ENCODE measurements around the gene ACVR2A. TPM values are rescaled to one million over a fixed set of nuclear protein-coding genes. Genes with fewer than 3 reads are reported as not detected.

The ACVR2A gene
- 100 to 1,000 TPM in 1 of 12 donors, 10 to 100 TPM in 11; 18.8 to 145 (median 26.7) TPM for polyA plus RNA-seq (ENCODE audit: insufficient read length in 12 of 12)
- long read RNA-seq, donor 1, full-length matches to known transcripts, result 10 of 10 reads
- long read RNA-seq, donor 1, partial matches to known transcripts, result 0 of 10 reads
- long read RNA-seq, donor 1, other reads (novel, unspliced or antisense), result 0 of 10 reads
- long read RNA-seq, donor 2, full-length matches to known transcripts, result 13 of 13 reads
- long read RNA-seq, donor 2, partial matches to known transcripts, result 0 of 13 reads
- long read RNA-seq, donor 2, other reads (novel, unspliced or antisense), result 0 of 13 reads
- long read RNA-seq, donor 3, full-length matches to known transcripts, result 7 of 21 reads
- long read RNA-seq, donor 3, partial matches to known transcripts, result 14 of 21 reads
- long read RNA-seq, donor 3, other reads (novel, unspliced or antisense), result 0 of 21 reads
- long read RNA-seq, donor 4, full-length matches to known transcripts, result 1 of 1 reads
- long read RNA-seq, donor 4, partial matches to known transcripts, result 0 of 1 reads
- long read RNA-seq, donor 4, other reads (novel, unspliced or antisense), result 0 of 1 reads
- long read RNA-seq, donor 5, full-length matches to known transcripts, result 23 of 23 reads
- long read RNA-seq, donor 5, partial matches to known transcripts, result 0 of 23 reads
- long read RNA-seq, donor 5, other reads (novel, unspliced or antisense), result 0 of 23 reads
- long read RNA-seq, donor 6, full-length matches to known transcripts, result 6 of 6 reads
- long read RNA-seq, donor 6, partial matches to known transcripts, result 0 of 6 reads
- long read RNA-seq, donor 6, other reads (novel, unspliced or antisense), result 0 of 6 reads
- long read RNA-seq, donor 7, full-length matches to known transcripts, result 5 of 5 reads
- long read RNA-seq, donor 7, partial matches to known transcripts, result 0 of 5 reads
- long read RNA-seq, donor 7, other reads (novel, unspliced or antisense), result 0 of 5 reads
- long read RNA-seq, donor 8, full-length matches to known transcripts, result 17 of 17 reads
- long read RNA-seq, donor 8, partial matches to known transcripts, result 0 of 17 reads
- long read RNA-seq, donor 8, other reads (novel, unspliced or antisense), result 0 of 17 reads
- long read RNA-seq, donor 9, full-length matches to known transcripts, result 13 of 13 reads
- long read RNA-seq, donor 9, partial matches to known transcripts, result 0 of 13 reads
- long read RNA-seq, donor 9, other reads (novel, unspliced or antisense), result 0 of 13 reads
- long read RNA-seq, donor 10, full-length matches to known transcripts, result 12 of 12 reads
- long read RNA-seq, donor 10, partial matches to known transcripts, result 0 of 12 reads
- long read RNA-seq, donor 10, other reads (novel, unspliced or antisense), result 0 of 12 reads
- long read RNA-seq, donor 11, full-length matches to known transcripts, result 8 of 8 reads
- long read RNA-seq, donor 11, partial matches to known transcripts, result 0 of 8 reads
- long read RNA-seq, donor 11, other reads (novel, unspliced or antisense), result 0 of 8 reads

GRCh38 chr2:147844697-147845410 lies at the start of gene ACVR2A:
ACVR2A (plus strand) TSS chr2:147845029; CDS start chr2:147845153, 124 bp downstream.
- peak; percentile 57 for DNase-seq

- DNase-seq, result no peak
Measured at GRCh38 chr2:147800316-147800715, 44.5 kb upstream of the ACVR2A start.

DNA sequence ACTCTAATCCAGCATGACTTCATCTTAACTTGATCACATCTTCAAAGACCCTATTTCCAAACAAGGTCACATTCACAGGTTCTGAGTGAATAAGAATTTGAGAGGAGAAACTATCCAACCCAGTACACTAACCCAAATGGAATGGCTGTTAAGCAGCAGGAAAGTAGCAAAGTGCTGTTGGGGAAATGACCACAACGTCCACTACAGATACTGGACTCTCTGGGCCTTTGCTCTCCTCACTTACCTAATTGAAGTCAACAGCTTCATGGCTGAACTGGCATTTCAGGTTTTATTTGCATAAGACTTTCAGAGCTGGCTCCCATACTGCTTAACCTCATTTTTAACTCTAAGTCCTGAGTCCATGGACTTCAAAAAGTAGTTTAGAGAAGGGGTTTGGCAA lies 38.0 kb upstream of the ACVR2A start:
- DNase-seq, result no peak

GRCh38 chr2:147808520-147808919 lies 36.3 kb upstream of the ACVR2A start:
- DNase-seq, result no peak

DNA sequence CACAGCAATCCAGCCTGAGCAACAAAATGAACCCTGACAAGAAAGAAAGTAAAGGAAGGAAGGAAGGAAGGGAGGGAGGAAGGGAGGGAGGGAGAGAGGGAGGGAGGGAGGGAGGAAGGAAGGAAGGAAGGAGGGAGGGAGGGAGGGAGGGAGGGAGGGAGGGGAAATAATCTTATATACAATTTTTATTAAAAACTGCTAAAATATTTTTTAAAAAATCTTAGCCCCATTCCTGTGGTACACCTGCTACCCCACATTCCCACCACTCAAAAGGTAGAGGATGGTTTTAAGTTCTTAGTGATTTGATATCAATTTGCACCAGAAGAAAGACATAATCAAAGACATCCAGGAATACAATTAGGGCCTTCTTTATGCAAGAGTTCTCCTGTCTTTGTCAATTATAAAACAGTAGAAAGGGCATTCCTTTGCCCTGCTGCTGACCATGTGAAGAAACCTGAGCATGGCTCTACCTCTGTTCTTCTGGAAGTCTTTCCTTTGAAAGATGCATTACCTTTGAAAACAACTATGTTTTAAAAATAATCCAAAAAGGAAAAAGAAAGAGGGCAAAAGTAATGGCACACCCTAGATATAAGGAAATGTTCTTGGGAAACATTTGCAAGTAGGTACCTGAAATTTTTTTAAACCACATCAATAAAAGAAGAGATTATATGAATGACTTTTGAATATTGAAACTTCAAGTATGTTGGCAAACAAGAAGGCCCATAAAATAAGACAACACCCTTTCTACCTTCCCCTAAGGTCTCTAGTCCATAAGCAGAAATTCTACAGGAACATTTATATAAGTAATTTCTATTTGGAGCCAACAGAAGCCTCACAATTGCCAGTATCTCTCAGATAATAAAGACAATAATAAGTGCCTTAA lies 33.7 kb upstream of the ACVR2A start:
- no peak for DNase-seq

DNA sequence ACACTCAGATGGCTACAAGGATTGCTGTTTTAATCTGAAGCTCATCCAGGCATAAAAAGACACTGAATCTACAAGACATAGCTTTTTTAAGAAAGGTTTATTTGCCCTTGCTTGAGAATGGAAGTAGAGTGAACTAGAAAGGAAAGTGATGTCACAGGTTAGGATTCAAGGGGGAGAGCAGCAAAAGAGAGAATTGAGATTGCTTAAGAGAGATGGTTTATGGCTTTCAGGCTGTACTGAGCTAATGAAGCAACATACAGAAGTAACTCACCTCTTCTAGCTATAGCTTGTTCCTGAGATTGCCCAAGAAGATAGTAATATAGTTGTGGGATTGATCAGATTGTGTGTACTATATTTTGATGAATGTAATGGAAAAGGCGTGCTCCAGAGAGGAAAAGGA lies 26.1 kb upstream of the ACVR2A start:
- no peak for DNase-seq

GRCh38 chr2:147824620-147825019 lies 20.2 kb upstream of the ACVR2A start:
- no peak for DNase-seq

DNA sequence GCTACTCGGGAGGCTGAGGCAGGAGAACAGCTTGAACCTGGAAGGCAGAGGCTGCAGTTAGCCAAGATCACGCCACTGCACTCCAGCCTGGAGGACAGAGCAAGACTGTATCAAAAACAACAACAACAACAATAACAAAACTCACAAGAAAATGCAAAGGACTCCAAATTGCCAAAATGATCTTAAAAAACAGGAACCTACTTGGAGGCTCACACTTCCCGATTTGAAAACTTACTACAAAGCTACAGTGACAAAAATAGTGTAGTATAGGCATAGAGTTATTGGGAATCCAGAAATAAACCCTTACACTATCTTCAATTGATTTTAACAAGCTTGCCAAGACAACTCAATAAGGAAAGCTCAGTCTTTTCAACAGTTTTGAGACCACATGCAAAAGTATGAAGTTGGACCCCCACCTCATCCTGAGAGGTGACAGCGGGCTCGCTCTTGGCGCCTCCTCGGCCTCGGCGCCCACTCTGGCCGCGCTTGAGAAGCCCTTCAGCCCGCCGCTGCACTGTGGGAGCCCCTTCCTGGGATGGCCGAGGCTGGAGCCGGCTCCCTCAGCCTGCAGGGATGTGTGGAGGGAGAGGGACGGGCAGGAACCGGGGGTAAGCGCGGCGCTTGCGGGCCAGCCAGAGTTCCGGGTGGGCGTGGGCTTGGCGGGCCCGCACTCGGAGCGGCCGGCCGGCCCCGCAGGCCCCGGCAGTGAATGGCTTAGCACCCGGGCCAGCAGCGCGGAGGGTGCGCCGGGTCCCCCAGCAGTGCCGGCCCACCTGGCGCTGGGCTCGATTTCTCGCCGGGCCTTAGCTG lies 18.3 kb upstream of the ACVR2A start:
- no peak for DNase-seq

GRCh38 chr2:147827088-147827375 lies 17.8 kb upstream of the ACVR2A start:
- no peak for DNase-seq

DNA sequence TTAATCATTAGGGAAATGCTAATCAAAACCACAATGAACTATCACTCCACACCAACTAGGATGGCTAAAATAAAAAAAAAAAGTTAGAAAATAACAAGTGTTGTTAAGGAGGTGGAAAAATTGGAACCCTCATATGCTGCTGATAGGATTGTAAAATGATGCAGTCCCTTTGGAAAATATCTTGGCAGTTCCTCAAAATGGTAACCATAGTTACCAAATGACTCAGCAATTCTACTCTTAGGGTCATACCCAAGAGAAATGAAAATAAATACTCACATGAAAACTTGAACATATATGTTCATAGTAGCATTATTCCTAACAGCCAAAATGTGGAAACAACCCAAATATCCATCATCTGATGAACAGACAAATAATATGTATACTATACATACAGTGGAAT lies 15.7 kb upstream of the ACVR2A start:
- DNase-seq, result peak; percentile 31

- DNase-seq, result no peak
Measured at GRCh38 chr2:147836099-147836498, 8.7 kb upstream of the ACVR2A start.

DNA sequence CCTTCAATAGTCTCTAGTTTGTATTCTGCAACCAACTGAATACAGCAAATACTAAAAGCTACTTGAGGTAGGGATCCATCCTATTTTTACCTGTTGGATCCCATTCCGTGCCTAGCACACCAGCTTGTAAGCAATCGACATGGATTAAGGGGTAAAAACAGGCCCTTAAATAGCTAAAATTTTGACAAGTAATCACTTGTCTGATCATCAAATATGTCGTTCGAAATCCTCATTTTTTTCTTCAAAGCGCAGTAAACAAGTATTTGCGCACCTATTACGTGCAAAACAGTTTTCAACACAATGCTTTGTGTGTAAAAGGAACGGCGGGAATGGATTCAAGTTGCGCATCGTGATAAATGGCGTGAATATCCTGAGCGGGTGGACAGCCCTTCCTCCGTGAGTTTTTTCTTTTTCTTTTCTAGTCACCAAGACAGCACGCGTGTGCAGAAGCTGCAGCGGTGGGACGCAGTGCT lies 1.4 kb upstream of the ACVR2A start:
- no peak for DNase-seq

- peak; percentile 91 for DNase-seq
Measured at GRCh38 chr2:147843864-147844696, 749 bp upstream of the ACVR2A start.

DNA sequence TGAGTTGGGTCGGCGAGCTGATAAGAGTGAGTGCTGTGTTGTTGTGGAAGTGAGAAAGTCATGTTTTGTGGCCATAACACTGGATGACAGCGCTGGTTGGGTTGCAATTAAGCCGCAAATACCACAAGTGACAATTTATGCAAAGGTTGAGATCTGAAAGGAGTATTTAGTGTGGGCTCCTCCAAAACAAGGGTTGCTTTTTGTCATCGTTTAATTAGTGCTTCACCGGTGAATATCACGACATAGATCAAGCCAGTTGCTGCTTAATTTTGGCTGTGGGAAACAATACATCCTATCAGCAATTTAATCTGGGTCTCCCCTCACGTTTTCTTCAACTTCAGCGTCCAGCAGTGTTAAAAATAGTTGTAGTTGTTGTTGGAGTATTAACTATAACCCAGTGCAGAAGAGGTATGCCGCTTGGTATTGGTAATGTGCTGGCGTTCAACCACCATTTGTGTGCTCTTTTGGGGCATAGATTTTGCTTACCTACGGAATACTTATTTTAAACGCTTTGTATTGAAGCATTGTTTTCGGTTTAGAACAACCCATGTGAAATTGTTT lies 662 bp downstream of the ACVR2A start:
- peak; percentile 25 for DNase-seq

- DNase-seq, result peak; percentile 13
Measured at GRCh38 chr2:147846412-147847081, 1.7 kb downstream of the ACVR2A start.

GRCh38 chr2:147847746-147848391 lies 3.0 kb downstream of the ACVR2A start:
- DNase-seq, result no peak

GRCh38 chr2:147850838-147851237 lies 6.0 kb downstream of the ACVR2A start:
- DNase-seq, result no peak

Measured in muscle of arm (tissue), 14 donors.